ENCODE data around the gene HEXIM1.

Gene HEXIM1

GRCh38 chr17:45172232-45172540 lies 23.9 kb downstream of the HEXIM1 start:
- no peak for DNase-seq (ENCODE audit: low read depth, low spot score)

- DNase-seq (ENCODE audit: low read depth, low spot score), result no peak
These were observed 24.4 kb downstream of the HEXIM1 start for GRCh38 chr17:45172541-45173286.

- no peak for DNase-seq (ENCODE audit: low read depth, low spot score)
These were observed 27.5 kb downstream of the HEXIM1 start for GRCh38 chr17:45175759-45176115.

GRCh38 chr17:45177563-45177962 lies 29.3 kb downstream of the HEXIM1 start:
- DNase-seq (ENCODE audit: low read depth, low spot score), result no peak

- no peak for DNase-seq (ENCODE audit: low read depth, low spot score)
These were observed 35.9 kb downstream of the HEXIM1 start for GRCh38 chr17:45184144-45184543.

- no peak for DNase-seq (ENCODE audit: low read depth, low spot score)
These were observed 38.6 kb downstream of the HEXIM1 start for GRCh38 chr17:45186801-45187354.

GRCh38 chr17:45189009-45189408 lies 40.7 kb downstream of the HEXIM1 start:
- no peak for DNase-seq (ENCODE audit: low read depth, low spot score)

- no peak for DNase-seq (ENCODE audit: low read depth, low spot score)
These were observed 42.4 kb downstream of the HEXIM1 start for GRCh38 chr17:45190503-45191255.

GRCh38 chr17:45195424-45195823 lies 47.1 kb downstream of the HEXIM1 start:
- no peak for DNase-seq (ENCODE audit: low read depth, low spot score)

GRCh38 chr17:45197108-45197507 lies 48.8 kb downstream of the HEXIM1 start:
- no peak for DNase-seq (ENCODE audit: low read depth, low spot score)

GRCh38 chr17:45197555-45198334 lies 49.5 kb downstream of the HEXIM1 start:
- peak; percentile 40 for DNase-seq (ENCODE audit: low read depth, low spot score)

- no peak for DNase-seq (ENCODE audit: low read depth, low spot score)
These were observed 52.4 kb downstream of the HEXIM1 start for GRCh38 chr17:45200701-45201100.

- no peak for DNase-seq (ENCODE audit: low read depth, low spot score)
These were observed 53.2 kb downstream of the HEXIM1 start for GRCh38 chr17:45201457-45201856.

All from brain pericyte (primary cell).